ENCODE measurements around the gene FRY. TPM values are rescaled to one million over a fixed set of nuclear protein-coding genes. Genes with fewer than 3 reads are reported as not detected.

Gene FRY
- total and polyA plus RNA-seq, 2 of the 13 experiments (the other 11 are each of a cell fraction or from before 2014, with no cell fraction given): 8.2 to 13.1 TPM

DNA sequence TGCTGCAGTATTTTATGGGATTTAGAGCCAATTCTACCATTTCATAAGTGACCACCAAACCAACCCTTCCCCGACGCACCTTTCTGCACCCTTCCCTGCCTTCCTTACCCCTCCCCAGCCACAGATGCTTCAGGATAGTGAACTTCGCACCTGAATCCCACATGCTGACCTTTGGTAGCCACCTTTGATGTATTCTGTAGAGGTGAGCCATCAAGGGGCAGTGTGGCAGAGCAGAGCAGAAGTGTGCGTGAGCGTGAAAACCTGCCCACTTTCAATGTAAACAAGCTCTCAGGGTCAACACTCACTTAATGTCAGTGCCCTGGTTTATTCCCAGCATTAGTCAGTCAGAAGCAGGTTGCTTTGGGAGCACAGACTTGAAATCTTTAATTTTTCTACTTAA is 107.7 kb downstream of the FRY start (continued):
- TF ChIP-seq ZBTB49 (CRISPR knock-in tag; IDR thresholded peaks at IDR 0.05; ENCODE audit: borderline replicate concordance) (no peak), AGO2 (optimal IDR thresholded peaks at IDR 0.05; ENCODE audit: low read depth, low read length) (no peak), ZBTB2 (CRISPR knock-in tag; IDR thresholded peaks at IDR 0.05; ENCODE audit: low read depth) (no peak), ZNF550 (CRISPR knock-in tag; IDR thresholded peaks at IDR 0.05; ENCODE audit: borderline replicate concordance) (no peak), HDAC1 (CRISPR knock-in tag; IDR thresholded peaks at IDR 0.05) (peak; percentile 85), GZF1 (CRISPR knock-in tag; IDR thresholded peaks at IDR 0.05) (no peak), MIER3 (CRISPR knock-in tag; IDR thresholded peaks at IDR 0.05; ENCODE audit: borderline replicate concordance) (peak; percentile 72; the same call in 1 of the 2 replicates), MNT (IDR thresholded peaks at IDR 0.05) (no peak), ZNF615 (CRISPR knock-in tag; IDR thresholded peaks at IDR 0.05; ENCODE audit: borderline replicate concordance) (no peak), MTA3 (CRISPR knock-in tag; IDR thresholded peaks at IDR 0.05) (no peak), CHD2 (IDR thresholded peaks at IDR 0.05; ENCODE audit: low read depth, low read length) (no peak), ZNF773 (CRISPR knock-in tag; IDR thresholded peaks at IDR 0.05; ENCODE audit: borderline replicate concordance) (no peak), NFE2L1 (CRISPR knock-in tag; IDR thresholded peaks at IDR 0.05; ENCODE audit: borderline replicate concordance) (no peak), ZNF441 (CRISPR knock-in tag; IDR thresholded peaks at IDR 0.05; ENCODE audit: borderline replicate concordance) (no peak), ZNF136 (CRISPR knock-in tag; IDR thresholded peaks at IDR 0.05; ENCODE audit: low read depth) (no peak), ARNT2 (CRISPR knock-in tag; IDR thresholded peaks at IDR 0.05; ENCODE audit: low read depth) (no peak), ZNF367 (CRISPR knock-in tag; IDR thresholded peaks at IDR 0.05; ENCODE audit: borderline replicate concordance) (no peak), ARNT (IDR thresholded peaks at IDR 0.05) (no peak), ZNF629 (CRISPR knock-in tag; conservative IDR thresholded peaks at IDR 0.05) (no peak; the same call in 1 of the 2 replicates)
- TF ChIP-seq, protein P1, sequence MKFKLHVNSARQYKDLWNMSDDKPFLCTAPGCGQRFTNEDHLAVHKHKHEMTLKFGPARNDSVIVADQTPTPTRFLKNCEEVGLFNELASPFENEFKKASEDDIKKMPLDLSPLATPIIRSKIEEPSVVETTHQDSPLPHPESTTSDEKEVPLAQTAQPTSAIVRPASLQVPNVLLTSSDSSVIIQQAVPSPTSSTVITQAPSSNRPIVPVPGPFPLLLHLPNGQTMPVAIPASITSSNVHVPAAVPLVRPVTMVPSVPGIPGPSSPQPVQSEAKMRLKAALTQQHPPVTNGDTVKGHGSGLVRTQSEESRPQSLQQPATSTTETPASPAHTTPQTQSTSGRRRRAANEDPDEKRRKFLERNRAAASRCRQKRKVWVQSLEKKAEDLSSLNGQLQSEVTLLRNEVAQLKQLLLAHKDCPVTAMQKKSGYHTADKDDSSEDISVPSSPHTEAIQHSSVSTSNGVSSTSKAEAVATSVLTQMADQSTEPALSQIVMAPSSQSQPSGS (CRISPR knock-in tag; IDR thresholded peaks at IDR 0.05): peak; percentile 55; the same call in 1 of the 2 replicates
- TF ChIP-seq, protein P2, sequence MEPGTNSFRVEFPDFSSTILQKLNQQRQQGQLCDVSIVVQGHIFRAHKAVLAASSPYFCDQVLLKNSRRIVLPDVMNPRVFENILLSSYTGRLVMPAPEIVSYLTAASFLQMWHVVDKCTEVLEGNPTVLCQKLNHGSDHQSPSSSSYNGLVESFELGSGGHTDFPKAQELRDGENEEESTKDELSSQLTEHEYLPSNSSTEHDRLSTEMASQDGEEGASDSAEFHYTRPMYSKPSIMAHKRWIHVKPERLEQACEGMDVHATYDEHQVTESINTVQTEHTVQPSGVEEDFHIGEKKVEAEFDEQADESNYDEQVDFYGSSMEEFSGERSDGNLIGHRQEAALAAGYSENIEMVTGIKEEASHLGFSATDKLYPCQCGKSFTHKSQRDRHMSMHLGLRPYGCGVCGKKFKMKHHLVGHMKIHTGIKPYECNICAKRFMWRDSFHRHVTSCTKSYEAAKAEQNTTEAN (CRISPR knock-in tag; conservative IDR thresholded peaks at IDR 0.05): peak; percentile 99
- TF ChIP-seq, protein P3, sequence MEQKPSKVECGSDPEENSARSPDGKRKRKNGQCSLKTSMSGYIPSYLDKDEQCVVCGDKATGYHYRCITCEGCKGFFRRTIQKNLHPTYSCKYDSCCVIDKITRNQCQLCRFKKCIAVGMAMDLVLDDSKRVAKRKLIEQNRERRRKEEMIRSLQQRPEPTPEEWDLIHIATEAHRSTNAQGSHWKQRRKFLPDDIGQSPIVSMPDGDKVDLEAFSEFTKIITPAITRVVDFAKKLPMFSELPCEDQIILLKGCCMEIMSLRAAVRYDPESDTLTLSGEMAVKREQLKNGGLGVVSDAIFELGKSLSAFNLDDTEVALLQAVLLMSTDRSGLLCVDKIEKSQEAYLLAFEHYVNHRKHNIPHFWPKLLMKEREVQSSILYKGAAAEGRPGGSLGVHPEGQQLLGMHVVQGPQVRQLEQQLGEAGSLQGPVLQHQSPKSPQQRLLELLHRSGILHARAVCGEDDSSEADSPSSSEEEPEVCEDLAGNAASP (CRISPR knock-in tag; IDR thresholded peaks at IDR 0.05; ENCODE audit: borderline replicate concordance): peak; percentile 76

Data from HepG2 (cell line).